ENCODE measurements around the gene ERGIC1. TPM values are rescaled to one million over a fixed set of nuclear protein-coding genes. Genes with fewer than 3 reads are reported as not detected.
"Not testable (repeated sequence)": the region's sequence is repeated elsewhere in the genome, so short reads cannot be mapped to it uniquely, and the experiment has no call there.

The ERGIC1 gene
- total RNA-seq, 1 donor from 2014 or later: 76.9 TPM

GRCh38 chr5:172841256-172841655 lies 7.2 kb downstream of the ERGIC1 start:
- intact Hi-C loops (cut with DNase I): no loop called here
- DNase-seq (ENCODE audit: low spot score): no peak

GRCh38 chr5:172843825-172844576 lies 9.9 kb downstream of the ERGIC1 start:
- DNase-seq (ENCODE audit: low spot score): no peak
- intact Hi-C loops (cut with DNase I): no loop called here

- intact Hi-C loops (cut with DNase I): no loop called here
- no peak for DNase-seq (ENCODE audit: low spot score)
Observed at GRCh38 chr5:172844577-172844838, 10.5 kb downstream of the ERGIC1 start.

GRCh38 chr5:172845154-172845553 lies 11.1 kb downstream of the ERGIC1 start:
- intact Hi-C loops (cut with DNase I): no loop called here

GRCh38 chr5:172845576-172845975 lies 11.5 kb downstream of the ERGIC1 start:
- no peak for DNase-seq (ENCODE audit: low spot score)
- intact Hi-C loops (cut with DNase I): no loop called here

More at GRCh38 chr5:172845154-172845553, 11.1 kb downstream of the ERGIC1 start:
- no peak for DNase-seq (ENCODE audit: low spot score)

GRCh38 chr5:172846249-172846648 lies 12.2 kb downstream of the ERGIC1 start:
- intact Hi-C loops (cut with DNase I): no loop called here
- no peak for DNase-seq (ENCODE audit: low spot score)

- intact Hi-C loops (cut with DNase I): no loop called here
- DNase-seq (ENCODE audit: low spot score): no peak
Observed at GRCh38 chr5:172846677-172847076, 12.6 kb downstream of the ERGIC1 start.

- intact Hi-C loops (cut with DNase I); DNase-seq (ENCODE audit: low spot score): not testable (repeated sequence)
Observed at GRCh38 chr5:172847584-172847983, 13.5 kb downstream of the ERGIC1 start.

- no peak for DNase-seq (ENCODE audit: low spot score)
Observed at GRCh38 chr5:172848419-172848818, 14.4 kb downstream of the ERGIC1 start.

GRCh38 chr5:172849606-172850453 lies 15.8 kb downstream of the ERGIC1 start:
- no peak for DNase-seq (ENCODE audit: low spot score)
- intact Hi-C loops (cut with DNase I): no loop called here

More at GRCh38 chr5:172848419-172848818, 14.4 kb downstream of the ERGIC1 start:
- intact Hi-C loops (cut with DNase I): no loop called here

GRCh38 chr5:172850454-172850797 lies 16.4 kb downstream of the ERGIC1 start:
- no peak for DNase-seq (ENCODE audit: low spot score)
- intact Hi-C loops (cut with DNase I): no loop called here

GRCh38 chr5:172851254-172851653 lies 17.2 kb downstream of the ERGIC1 start:
- not testable (repeated sequence) for DNase-seq (ENCODE audit: low spot score)

GRCh38 chr5:172852490-172853354 lies 18.7 kb downstream of the ERGIC1 start:
- intact Hi-C loops (cut with DNase I): no loop called here
- no peak for DNase-seq (ENCODE audit: low spot score)

More at GRCh38 chr5:172851254-172851653, 17.2 kb downstream of the ERGIC1 start:
- intact Hi-C loops (cut with DNase I): not testable (repeated sequence)

GRCh38 chr5:172853355-172853975 lies 19.4 kb downstream of the ERGIC1 start:
- intact Hi-C loops (cut with DNase I): no loop called here

GRCh38 chr5:172854451-172854871 lies 20.4 kb downstream of the ERGIC1 start:
- DNase-seq (ENCODE audit: low spot score): no peak
- intact Hi-C loops (cut with DNase I): no loop called here

More at GRCh38 chr5:172853355-172853975, 19.4 kb downstream of the ERGIC1 start:
- DNase-seq (ENCODE audit: low spot score): no peak

GRCh38 chr5:172854971-172855370 lies 20.9 kb downstream of the ERGIC1 start:
- intact Hi-C loops (cut with DNase I): loop anchor here (5.0 kb wide), 1 partner anchor 138 kb away; no protein-coding TSS in a partner anchor
- DNase-seq (ENCODE audit: low spot score): no peak

- DNase-seq (ENCODE audit: low spot score): peak; percentile 77
- intact Hi-C loops (cut with DNase I): loop anchor here (5.0 kb wide), 1 partner anchor 138 kb away; no protein-coding TSS in a partner anchor
Observed at GRCh38 chr5:172855597-172856292, 21.7 kb downstream of the ERGIC1 start.

- intact Hi-C loops (cut with DNase I): loop anchor here (5.0 kb wide), 1 partner anchor 139 kb away; no protein-coding TSS in a partner anchor
- no peak for DNase-seq (ENCODE audit: low spot score)
Observed at GRCh38 chr5:172856336-172856735, 22.3 kb downstream of the ERGIC1 start.

GRCh38 chr5:172857982-172858381 lies 23.9 kb downstream of the ERGIC1 start:
- intact Hi-C loops (cut with DNase I): loop anchor here (1.0 to 5.0 kb wide), 2 partner anchors 86 to 141 kb away; no protein-coding TSS in a partner anchor
- no peak for DNase-seq (ENCODE audit: low spot score)

Measured in cardiac septum (tissue), 1 donor.